HG03108 (cell line): Measurements from ENCODE around the gene QRICH2.
"Not testable (repeated sequence)": the region's sequence is repeated elsewhere in the genome, so short reads cannot be mapped to it uniquely, and the experiment has no call there.

Source experiments
- ATAC-seq: cut with Tn5 transposase; IDR thresholded peaks from one replicate; pipeline ENCODE4 v1.9.1; 2021; ENCODE audit warnings: moderate library complexity; ENCODE audit not compliant: unreplicated experiment

The QRICH2 gene

GRCh38 chr17:76327696-76328095 lies 19.6 kb upstream of the QRICH2 start:
- no peak for ATAC-seq

- ATAC-seq: no peak
These were observed 18.2 kb upstream of the QRICH2 start for GRCh38 chr17:76326306-76326705.

GRCh38 chr17:76318586-76318985 lies 10.5 kb upstream of the QRICH2 start:
- no peak for ATAC-seq

- ATAC-seq: no peak
These were observed 9.5 kb upstream of the QRICH2 start for GRCh38 chr17:76317535-76317934.

- no peak for ATAC-seq
These were observed 6.5 kb upstream of the QRICH2 start for GRCh38 chr17:76314392-76315227.

GRCh38 chr17:76312735-76313134 lies 4.7 kb upstream of the QRICH2 start:
- no peak for ATAC-seq

GRCh38 chr17:76309461-76309860 lies 1.4 kb upstream of the QRICH2 start:
- ATAC-seq: no peak

GRCh38 chr17:76307299-76307965 lies 644 bp downstream of the QRICH2 start:
- ATAC-seq: no peak

GRCh38 chr17:76305135-76305454 lies 3.0 kb downstream of the QRICH2 start:
- not testable (repeated sequence) for ATAC-seq

- no peak for ATAC-seq
These were observed 3.6 kb downstream of the QRICH2 start for GRCh38 chr17:76304226-76305134.

- ATAC-seq: no peak
These were observed 10.6 kb downstream of the QRICH2 start for GRCh38 chr17:76297436-76297835.

GRCh38 chr17:76296889-76297288 lies 11.2 kb downstream of the QRICH2 start:
- ATAC-seq: no peak

GRCh38 chr17:76296186-76296585 lies 11.9 kb downstream of the QRICH2 start:
- no peak for ATAC-seq

GRCh38 chr17:76293106-76293505 lies 15.0 kb downstream of the QRICH2 start:
- no peak for ATAC-seq

GRCh38 chr17:76292567-76292966 lies 15.5 kb downstream of the QRICH2 start:
- no peak for ATAC-seq

- ATAC-seq: no peak
These were observed 26.3 kb downstream of the QRICH2 start for GRCh38 chr17:76281573-76282371.

GRCh38 chr17:76280650-76281049 lies 27.4 kb downstream of the QRICH2 start:
- no peak for ATAC-seq

- ATAC-seq: no peak
These were observed 28.3 kb downstream of the QRICH2 start for GRCh38 chr17:76279742-76280287.

- ATAC-seq: no peak
These were observed 28.9 kb downstream of the QRICH2 start for GRCh38 chr17:76278952-76279741.
